Measurements from ENCODE around the gene PRKN. TPM values are rescaled to one million over a fixed set of nuclear protein-coding genes. Genes with fewer than 3 reads are reported as not detected.

Gene PRKN
- total and polyA plus RNA-seq, 2 donors (not counting 3 experiments of a cell fraction or from before 2014, with no cell fraction given): 0.06 TPM; not detected in 1

GRCh38 chr6:161349886-161350285 is 1377.7 kb downstream of the PRKN start:
- no peak overlapping the region for H2AFZ ChIP-seq (ENCODE audit: low read depth, low read length)
- no peaks in the 10 kb centered on the region for H3K4me1 ChIP-seq (ENCODE audit: control insufficient read depth, extremely low read depth, insufficient read depth, low read length)
- no peak overlapping the region for H3K4me2 ChIP-seq (ENCODE audit: insufficient read depth, low read length)
- no peaks in the 10 kb centered on the region for H4K20me1 ChIP-seq (replicated peaks; ENCODE audit: control insufficient read depth, extremely low read depth, insufficient read depth, low read length)
- no peaks in the 10 kb centered on the region for H3K79me2 ChIP-seq (ENCODE audit: control insufficient read depth, insufficient read depth, low read length)
- no peaks in the 10 kb centered on the region for H3K36me3 ChIP-seq (ENCODE audit: control insufficient read depth in 2 of 2, extremely low read depth in 1 of 2, insufficient read depth in 2 of 2, low read length in 2 of 2)
- no peaks in the 10 kb centered on the region for H3K27me3 ChIP-seq (ENCODE audit: control insufficient read depth in 2 of 2, insufficient read depth in 2 of 2, low read length in 2 of 2)
- POLR2A ChIA-PET: no interaction called here
- FAIRE-seq: no peak
- H3K4me3 ChIP-seq (replicated peaks in 1 of 3; ENCODE audit: insufficient read depth in 1 of 3, low read depth in 1 of 3, low read length in 3 of 3): no peak overlapping the region
- H3K27ac ChIP-seq (ENCODE audit: insufficient read depth, low read depth, low read length): no peak overlapping the region
- TF ChIP-seq GATA2 (IDR thresholded peaks at IDR 0.05; ENCODE audit: insufficient read depth, insufficient read length, low read depth, low read length) (no peak), POLR2A (IDR thresholded peaks at IDR 0.05; ENCODE audit: low read depth, low read length) (no peak), CTCF (IDR thresholded peaks at IDR 0.05; ENCODE audit: extremely low read depth in 1 of 2, insufficient read depth in 1 of 2, low read depth in 1 of 2, low read length in 2 of 2) (no peak), POLR2AphosphoS5 (IDR thresholded peaks at IDR 0.05; ENCODE audit: insufficient read depth, low read depth, low read length) (no peak), FOS (IDR thresholded peaks at IDR 0.05; ENCODE audit: borderline replicate concordance, insufficient read depth, low read length) (no peak), MAX (IDR thresholded peaks at IDR 0.05; ENCODE audit: insufficient read depth, insufficient read length) (no peak), MYC (IDR thresholded peaks at IDR 0.05; ENCODE audit: low read depth, low read length) (no peak), JUN (IDR thresholded peaks at IDR 0.05; ENCODE audit: borderline replicate concordance, insufficient read depth, insufficient read length, low read depth) (no peak), EZH2 (IDR thresholded peaks at IDR 0.05; ENCODE audit: borderline replicate concordance, low read depth, low read length, severe bottlenecking) (no peak)
- dilution Hi-C loops (cut with MboI; ENCODE audit: extremely low pct_ligation_motif_present, low sequenced_read_pairs) (no loop called here), intact Hi-C loops (cut with micrococcal nuclease) (no loop called here)
- no TSS peak for BruUV-seq (replicated peaks)
- DNase-seq (ENCODE audit: low read depth, low spot score): no peak
- no peak overlapping the region for H3K9ac ChIP-seq (replicated peaks; ENCODE audit: extremely low read depth, insufficient read depth, low read length)
- no peaks in the 10 kb centered on the region for H3K9me1 ChIP-seq (replicated peaks; ENCODE audit: control insufficient read depth, extremely low read depth, insufficient read depth, low read length)
- H3K9me3 ChIP-seq (replicated peaks; ENCODE audit: control insufficient read depth, insufficient read depth, low read length): no peaks in the 10 kb centered on the region
- CTCF ChIA-PET: interaction anchor here (1.3 kb wide), 1 partner anchor 21 kb away, joined by 5 read pairs; no protein-coding TSS in a partner anchor

All from endothelial cell of umbilical vein (primary cell).